HG03521 (cell line): Measurements from ENCODE around the gene LRRC18.

Experiments
- ATAC-seq: cut with Tn5 transposase; IDR thresholded peaks from one replicate; pipeline ENCODE4 v1.9.1; 2021; ENCODE audit warnings: mild to moderate bottlenecking, moderate library complexity; ENCODE audit not compliant: unreplicated experiment

LRRC18 gene

DNA sequence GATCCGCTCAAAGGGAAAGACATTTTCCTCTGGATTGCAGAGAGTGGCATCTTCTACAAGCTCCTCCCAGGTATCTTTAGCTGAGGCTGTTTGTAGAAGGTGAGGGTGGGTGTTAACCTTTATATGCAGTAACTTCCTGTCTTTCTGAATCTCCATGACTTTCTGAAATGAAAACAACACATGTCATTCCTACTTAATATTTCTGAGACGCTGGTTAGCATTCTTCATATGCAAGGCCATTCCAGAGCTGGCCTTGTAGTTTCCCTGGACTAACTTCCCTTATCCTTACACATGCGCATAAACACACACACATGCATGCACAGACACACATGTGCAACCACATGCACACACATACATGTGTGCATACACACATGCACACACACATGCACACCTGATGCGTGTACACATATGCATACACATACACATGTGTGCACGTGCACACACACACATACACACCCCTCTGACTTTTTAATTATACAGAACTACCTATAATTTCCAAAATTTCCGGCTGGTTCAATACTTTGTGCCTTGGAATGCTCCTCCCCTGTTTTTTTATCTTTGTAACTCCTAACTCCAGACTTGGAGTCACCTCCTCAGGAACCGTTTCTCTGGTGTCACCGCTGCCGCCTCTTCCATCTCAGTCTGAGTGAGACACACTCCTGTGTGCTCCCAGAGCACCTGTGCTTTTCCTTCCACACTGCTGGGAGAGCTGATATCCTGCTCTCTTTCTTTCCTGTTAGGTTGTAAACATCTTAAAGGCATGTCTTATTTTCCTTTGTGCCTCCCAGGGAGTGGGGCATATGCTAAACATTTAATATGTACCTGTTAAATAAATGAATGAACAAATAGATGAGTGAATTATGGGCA is 55.2 kb downstream of the LRRC18 start:
- no peak for ATAC-seq

DNA sequence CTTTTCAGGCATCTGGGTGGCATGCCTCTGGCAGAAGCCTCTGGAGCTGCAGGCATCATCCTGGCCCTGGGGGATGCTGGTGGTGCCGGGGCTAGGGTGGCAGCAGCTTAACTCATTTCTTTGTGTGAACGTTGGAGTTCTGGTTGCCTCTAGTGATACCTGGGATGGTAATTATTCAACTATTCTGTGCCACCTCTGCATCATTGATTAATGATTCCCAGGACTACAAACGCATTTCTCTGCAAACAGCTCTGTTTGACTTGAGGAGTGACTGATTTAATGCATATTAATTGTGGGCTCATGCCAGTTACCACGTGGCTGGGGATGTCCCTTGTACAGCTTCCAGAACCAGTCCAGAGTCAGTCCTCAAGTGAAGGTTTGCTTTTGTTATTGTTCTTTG is 55.9 kb downstream of the LRRC18 start:
- ATAC-seq: no peak

DNA sequence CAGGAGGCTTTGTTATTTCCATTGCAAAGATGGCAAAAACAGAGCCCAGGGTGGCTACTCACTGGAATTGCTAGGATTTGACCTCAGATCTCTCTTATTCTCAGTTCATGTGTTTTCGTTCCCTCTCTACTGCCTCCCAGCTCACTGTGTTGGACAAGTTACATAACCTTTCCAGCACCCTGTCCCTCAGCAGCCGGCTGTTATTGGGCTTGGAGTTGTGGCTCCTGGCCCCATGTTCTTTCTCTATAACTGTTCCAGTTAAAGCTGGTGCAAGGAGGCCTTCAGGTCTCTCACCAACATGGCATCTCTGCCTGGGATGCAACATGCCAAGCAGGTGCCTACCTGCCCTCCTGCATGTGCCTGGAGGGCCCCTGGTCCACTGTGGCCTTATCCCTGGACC is 56.8 kb downstream of the LRRC18 start:
- ATAC-seq: no peak

- ATAC-seq: no peak
These were observed 57.7 kb downstream of the LRRC18 start for GRCh38 chr10:48881937-48882336.

GRCh38 chr10:48880016-48880705 is 59.5 kb downstream of the LRRC18 start:
- ATAC-seq: no peak

GRCh38 chr10:48879451-48879850 is 60.2 kb downstream of the LRRC18 start:
- no peak for ATAC-seq

- no peak for ATAC-seq
These were observed 61.5 kb downstream of the LRRC18 start for GRCh38 chr10:48878091-48878490.

- no peak for ATAC-seq
These were observed 67.4 kb downstream of the LRRC18 start for GRCh38 chr10:48872234-48872633.
